HepG2 (cell line): ENCODE results near the gene NUBPL. TPM values are rescaled to one million over a fixed set of nuclear protein-coding genes. Genes with fewer than 3 reads are reported as not detected.

Experiments
- ATAC-seq: fragments of 200-7000 bp; cut with Tn5 transposase; 3 replicates; pipeline ENCODE4 v1.9.1; 2020; ENCODE audit warnings: mild to moderate bottlenecking, moderate library complexity
- BruUV-seq: library from RNA; stranded (reverse); fragments of 400-500 nt; replicated peaks from 2 replicates; lab custom pipeline; 2021; lab: Mats Ljungman, UMichigan
- CTCF ChIA-PET: fragments of 300-600 bp; formaldehyde crosslinking; extraction: SDS; loops from one replicate; lab custom pipeline; 2021; ENCODE audit warnings: low total read pairs, inconsistent platforms, low intra/inter-chr PET ratio; lab: Yijun Ruan, JAX
- POLR2A ChIA-PET: fragments of 350-600 bp; sonication (Branson Sonifier 250); formaldehyde crosslinking; loops from one replicate; lab custom pipeline; 2020; ENCODE audit warnings: antibody characterized with exemption, inconsistent platforms; lab: Yijun Ruan, JAX
- DNase-seq: peaks from one replicate; pipeline ENCODE4 v3.0.0-alpha.2; 2015; ENCODE audit warnings: low spot score
- FAIRE-seq: peaks from 3 replicates; lab custom pipeline; 2011; peaks lifted over from hg19 to GRCh38; lab: Jason Lieb, UNC
- H2AFZ ChIP-seq: one replicate; pipeline ENCODE4 v1.6.1; 2011; ENCODE audit warnings: low read length, inconsistent platforms
- H3K27ac ChIP-seq: fragments of 300-600 bp; 3 replicates; pipeline ENCODE4 v1.8.0; 2011; ENCODE audit warnings: mixed run types, mild to moderate bottlenecking, mixed read lengths, low read length, inconsistent platforms; ENCODE audit not compliant: insufficient read depth; ENCODE audit errors: extremely low read length
- H3K27me3 ChIP-seq, 2 experiments: fragments of 200-600 bp in 1 of 2; 2 replicates in 1 of 2; 3 replicates in 1 of 2; pipeline versions ENCODE4 v1.6.0 to v1.8.0; 2011; ENCODE audit warnings: low read length in 2 of 2, mild to moderate bottlenecking in 2 of 2, moderate library complexity in 2 of 2, inconsistent platforms in 1 of 2; ENCODE audit not compliant: insufficient read depth in 2 of 2, control insufficient read depth in 1 of 2
- H3K36me3 ChIP-seq, 2 experiments: fragments of 200-600 bp in 1 of 2; replicated peaks in 1 of 2; 2 replicates in 1 of 2; 3 replicates in 1 of 2; pipeline versions ENCODE4 v1.5.1 to v1.8.0; 2011; ENCODE audit warnings: low read length in 2 of 2, inconsistent platforms in 1 of 2; ENCODE audit not compliant: insufficient read depth in 2 of 2, control insufficient read depth in 1 of 2
- H3K4me1 ChIP-seq: 2 replicates; pipeline ENCODE4 v1.5.1; 2012; ENCODE audit warnings: low read length, inconsistent platforms; ENCODE audit not compliant: insufficient read depth
- H3K4me2 ChIP-seq: 2 replicates; pipeline ENCODE4 v1.6.0; 2011; ENCODE audit warnings: low read depth, low read length, inconsistent platforms
- H3K4me3 ChIP-seq, 3 experiments: fragments of 200-600 bp in 1 of 3; sonication (generic), shearing (Covaris generic) in 1 of 3; replicated peaks in 1 of 3; 2 replicates each; pipeline ENCODE4 v1.5.1; 2011 to 2016; ENCODE audit warnings: low read length in 3 of 3, inconsistent platforms in 2 of 3, low read depth in 2 of 3, mild to moderate bottlenecking in 2 of 3, control low read depth in 1 of 3, mixed read lengths in 1 of 3; ENCODE audit not compliant: insufficient read depth in 1 of 3
- H3K79me2 ChIP-seq: one replicate; pipeline ENCODE4 v1.6.1; 2011; ENCODE audit warnings: low read length, inconsistent platforms; ENCODE audit not compliant: insufficient read depth
- H3K9ac ChIP-seq: 2 replicates; pipeline ENCODE4 v1.6.0; 2011; ENCODE audit warnings: mild to moderate bottlenecking, low read depth, low read length, inconsistent platforms; ENCODE audit not compliant: insufficient read depth
- H3K9me3 ChIP-seq: 2 replicates; pipeline ENCODE4 v1.5.1; 2012; ENCODE audit warnings: mild to moderate bottlenecking, low read length
- H4K20me1 ChIP-seq: 2 replicates; pipeline ENCODE4 v1.6.0; 2011; ENCODE audit warnings: inconsistent platforms, mild to moderate bottlenecking, low read length, moderate library complexity; ENCODE audit not compliant: insufficient read depth
- CEBPB ChIP-seq: IDR thresholded peaks from 2 replicates; pipeline ENCODE4 v1.6.1; 2011; ENCODE audit warnings: low read depth, low read length, improper control_type of control experiment, borderline replicate concordance
- HNRNPK ChIP-seq: fragments of 200-400 bp; formaldehyde crosslinking; IDR thresholded peaks from 2 replicates; pipeline ENCODE4 v1.6.1; 2018; ENCODE audit warnings: low read length, low read depth, moderate library complexity, mild to moderate bottlenecking; ENCODE audit not compliant: poor library complexity, severe bottlenecking
- ZNF12 ChIP-seq: sonication (generic); formaldehyde crosslinking; IDR thresholded peaks from 2 replicates; pipeline ENCODE4 v1.5.0; 2020; ENCODE audit warnings: missing genetic modification reagents
- ZNF232 ChIP-seq: sonication (generic); formaldehyde crosslinking; IDR thresholded peaks from 2 replicates; pipeline ENCODE4 v1.4.0; 2020; ENCODE audit warnings: missing genetic modification reagents, borderline replicate concordance
- ZNF790 ChIP-seq: sonication (generic); formaldehyde crosslinking; IDR thresholded peaks from 2 replicates; pipeline ENCODE4 v1.8.0; 2022; ENCODE audit warnings: missing genetic modification reagents, mild to moderate bottlenecking, borderline replicate concordance
- WGBS: methylation state at CpG from one replicate; pipeline ENCODE4 v1.1.6; 2017; ENCODE audit warnings: low lambda C conversion rate; 5-methylcytosine and 5-hydroxymethylcytosine counted together
- in situ Hi-C: cut with HindIII; loops from 2 replicates; pipeline ENCODE4 v1.10.0; 2017; ENCODE audit warnings: low pct_unique_long_range_greater_than_20kb; ENCODE audit not compliant: extremely low pct_ligation_motif_present
- intact Hi-C: fragments of 100-400 bp; cut with micrococcal nuclease; formaldehyde crosslinking; loops from one replicate; pipeline ENCODE4 v1.10.0; 2022; ENCODE audit not compliant: unreplicated experiment
- polyA plus RNA-seq, 8 experiments: library from polyadenylated mRNA; depleted of rRNA in 3 of 8; stranded (reverse) in 7 of 8; unstranded in 1 of 8; fragments of >200 nt; fragmentation: Illumina TruSeq in 4 of 8; extraction: Trizol in 4 of 8; gene quantifications; 2 replicates each; pipeline versions ENCODE4 v1.2.1 to v1.2.3, GENCODE V29; 2011 to 2016; ENCODE audit warnings: low read depth in 4 of 8, missing spikeins in 1 of 8, mixed read lengths in 1 of 8; ENCODE audit not compliant: insufficient read depth in 1 of 8
- total RNA-seq, 5 experiments: library from RNA; depleted of rRNA; stranded (reverse); fragments of >200 nt; fragmentation: Illumina TruSeq; extraction: Trizol; gene quantifications; 2 replicates each; pipeline ENCODE4 v1.2.3, GENCODE V29; 2016; ENCODE audit warnings: low read depth in 1 of 5

NUBPL gene
- total and polyA plus RNA-seq, 2 of the 13 experiments (the other 11 are each of a cell fraction or from before 2014, with no cell fraction given): 21.3 to 44.1 TPM

DNA sequence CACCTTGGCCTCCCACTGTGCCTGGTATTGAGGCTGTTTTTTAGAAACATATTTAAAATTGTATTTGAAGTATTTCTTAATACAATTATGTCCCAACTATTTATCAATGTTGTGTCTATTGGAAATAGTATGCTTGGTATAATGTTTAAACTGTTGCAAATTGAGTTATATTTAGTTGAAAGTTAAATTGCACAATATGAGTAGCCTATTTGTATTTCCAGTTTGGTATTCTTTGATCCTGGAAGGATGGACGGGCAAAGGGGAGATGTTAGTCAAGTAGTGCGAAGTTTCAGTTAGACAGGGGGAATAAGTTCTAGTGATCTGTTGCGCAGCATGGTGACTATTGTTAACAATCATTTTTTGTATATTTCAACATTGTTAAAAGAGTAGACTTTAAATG is 111.5 kb downstream of the NUBPL start:
- POLR2A ChIA-PET: no interaction called here
- FAIRE-seq: no peak

DNA sequence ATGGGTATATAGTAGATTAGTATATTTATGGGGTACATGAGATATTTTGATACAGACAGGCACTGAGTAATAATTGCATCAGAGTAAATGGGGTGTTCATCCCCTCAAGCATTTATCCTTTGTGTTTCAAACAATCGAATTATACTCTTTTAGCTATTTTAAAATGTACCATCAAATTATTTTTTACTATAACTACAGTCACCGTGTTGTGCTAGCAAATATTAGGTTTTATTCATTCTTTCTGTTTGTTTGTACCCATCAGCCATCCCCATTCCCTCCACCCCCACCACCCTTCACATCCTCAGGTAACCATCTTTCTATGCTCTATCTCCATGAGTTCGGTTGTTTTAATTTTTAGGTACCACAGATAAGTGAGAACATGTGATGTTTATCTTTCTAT is 115.8 kb downstream of the NUBPL start:
- Histone ChIP-seq H3K4me3 (no peak overlapping the region), H2AFZ (no peak overlapping the region), H3K36me3 (peaks cover 2 to 4% of the 10 kb centered on the region in 2 experiments; a peak in 3 of 5 replicates), H3K4me2 (no peak overlapping the region), H3K9me3 (no peaks in the 10 kb centered on the region), H3K27ac (no peak overlapping the region), H3K79me2 (no peaks in the 10 kb centered on the region), H3K9ac (no peak overlapping the region), H3K4me1 (peaks cover 10% of the 10 kb centered on the region), H3K27me3 (no peaks in the 10 kb centered on the region), H4K20me1 (no peaks in the 10 kb centered on the region)
- CTCF ChIA-PET: no interaction called here
- FAIRE-seq: no peak
- no peak for DNase-seq
- in situ Hi-C loops (no loop called here), intact Hi-C loops (no loop called here)
- POLR2A ChIA-PET: no interaction called here
- 91% methylated on average over 3 of the region's 3 CpGs for WGBS
- no peak for ATAC-seq
- TF ChIP-seq ZNF232 (CRISPR knock-in tag) (no peak), HNRNPK (peak; percentile 92), ZNF12 (CRISPR knock-in tag) (no peak)
- no TSS peak for BruUV-seq

More for the DNA sequence above, 111.5 kb downstream of the NUBPL start:
- H3K79me2 ChIP-seq: no peaks in the 10 kb centered on the region
- no peak overlapping the region for H3K4me2 ChIP-seq
- intact Hi-C loops: no loop called here
- WGBS: 82% methylated on average over 3 of the region's 3 CpGs
- H4K20me1 ChIP-seq: no peaks in the 10 kb centered on the region
- no peak overlapping the region for H3K27ac ChIP-seq
- TF ChIP-seq ZNF790 (no peak), CEBPB (peak; percentile 55; the same call in 1 of the 2 replicates)
- TF ChIP-seq, all 625 proteins: peak for 1
- Histone ChIP-seq H3K36me3 (peaks cover 0 to 2% of the 10 kb centered on the region in 2 experiments; a peak in 2 of 5 replicates), H3K9ac (no peak overlapping the region), H3K4me1 (no peaks in the 10 kb centered on the region), H2AFZ (no peak overlapping the region), H3K9me3 (no peaks in the 10 kb centered on the region), H3K4me3 (no peak overlapping the region), H3K27me3 (no peaks in the 10 kb centered on the region)
- CTCF ChIA-PET: no interaction called here
- no TSS peak for BruUV-seq
- no peak for ATAC-seq
- in situ Hi-C loops: no loop called here
- no peak for DNase-seq
